HG03175 (cell line): ENCODE measurements around the gene TMEM272.

Source experiments
- ATAC-seq: cut with Tn5 transposase; IDR thresholded peaks from one replicate; pipeline ENCODE4 v1.9.1; 2021; ENCODE audit warnings: mild to moderate bottlenecking, moderate library complexity; ENCODE audit not compliant: unreplicated experiment

TMEM272 gene

DNA sequence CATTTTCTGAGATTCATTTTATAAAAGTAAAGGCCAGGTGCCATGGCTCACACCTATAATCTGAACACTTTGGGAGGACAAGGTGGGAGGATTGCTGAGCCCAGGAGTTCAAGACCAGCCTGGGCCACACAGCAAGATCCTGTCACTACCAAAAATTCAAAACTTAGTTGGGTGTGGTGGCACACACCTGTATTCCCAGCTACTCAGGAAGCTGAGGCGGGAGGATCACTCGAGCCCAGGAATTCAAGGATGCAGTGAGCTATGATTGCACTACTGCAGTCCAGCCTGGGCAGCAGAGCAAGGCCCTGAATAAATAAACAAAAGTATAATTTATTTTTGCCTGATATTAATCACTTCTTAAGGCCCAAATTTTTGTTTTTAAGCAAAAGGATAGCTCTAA lies 81.5 kb downstream of the TMEM272 start:
- ATAC-seq = no peak
